Endodermal cell (in vitro differentiated cells): ENCODE results near the gene ALKBH4. TPM values are rescaled to one million over a fixed set of nuclear protein-coding genes. Genes with fewer than 3 reads are reported as not detected.
A peak's percentile ranks its signal among the peaks of the same experiment; 100 is the strongest.
"Not testable (repeated sequence)": the region's sequence is repeated elsewhere in the genome, so short reads cannot be mapped to it uniquely, and the experiment has no call there.

Experiments
- DNase-seq: peaks from one replicate; pipeline ENCODE4 v3.0.0-alpha.2; 2017
- H3K27ac ChIP-seq: 2 replicates; pipeline ENCODE4 v1.5.1; 2013; ENCODE audit warnings: mild to moderate bottlenecking, low read depth, low read length, moderate library complexity
- H3K27me3 ChIP-seq: 2 replicates; pipeline ENCODE4 v1.6.1; 2013; ENCODE audit warnings: mild to moderate bottlenecking, low read length, moderate library complexity; ENCODE audit not compliant: insufficient read depth, control insufficient read depth, poor library complexity, severe bottlenecking
- H3K36me3 ChIP-seq: 2 replicates; pipeline ENCODE4 v1.7.0; 2013; ENCODE audit warnings: mild to moderate bottlenecking, low read length, moderate library complexity; ENCODE audit not compliant: control insufficient read depth, insufficient read depth
- H3K4me1 ChIP-seq: one replicate; pipeline ENCODE4 v1.7.0; 2013; ENCODE audit warnings: low read length; ENCODE audit not compliant: control insufficient read depth, insufficient read depth
- H3K4me3 ChIP-seq: 2 replicates; pipeline ENCODE4 v1.5.1; 2013; ENCODE audit warnings: mild to moderate bottlenecking, low read length, moderate library complexity
- H3K9ac ChIP-seq: 2 replicates; pipeline ENCODE4 v1.6.1; 2013; ENCODE audit warnings: mild to moderate bottlenecking, low read length, moderate library complexity; ENCODE audit not compliant: poor library complexity, severe bottlenecking; ENCODE audit errors: extremely low read depth
- H3K9me3 ChIP-seq: 2 replicates; pipeline ENCODE4 v1.6.1; 2013; ENCODE audit warnings: mild to moderate bottlenecking, low read length, moderate library complexity; ENCODE audit not compliant: control insufficient read depth
- H3K27ac Mint-ChIP-seq: 2 replicates; pipeline ENCODE4 v1.8.0; 2020; ENCODE audit warnings: mixed read lengths
- H3K27me3 Mint-ChIP-seq: 2 replicates; pipeline ENCODE4 v1.8.0; 2021; ENCODE audit warnings: mild to moderate bottlenecking, mixed read lengths; ENCODE audit not compliant: insufficient read depth
- H3K36me3 Mint-ChIP-seq: 2 replicates; pipeline ENCODE4 v1.8.0; 2020; ENCODE audit warnings: low read depth, mixed read lengths
- H3K4me1 Mint-ChIP-seq: 2 replicates; pipeline ENCODE4 v1.8.0; 2020; ENCODE audit warnings: mixed read lengths
- H3K4me3 Mint-ChIP-seq: 2 replicates; pipeline ENCODE4 v1.8.0; 2020; ENCODE audit warnings: mild to moderate bottlenecking, moderate library complexity, mixed read lengths
- H3K9me3 Mint-ChIP-seq: 2 replicates; pipeline ENCODE4 v1.8.0; 2020; ENCODE audit warnings: mild to moderate bottlenecking, mixed read lengths
- WGBS, 2 experiments: methylation state at CpG; one replicate each; pipeline versions ENCODE4 v1.1.5 to v1.1.7; 2013; ENCODE audit warnings: missing lambda C conversion rate in 2 of 2, mixed read lengths in 1 of 2; ENCODE audit not compliant: insufficient coverage in 1 of 2, insufficient read length in 1 of 2; 5-methylcytosine and 5-hydroxymethylcytosine counted together
- long read RNA-seq, 4 experiments: library from polyadenylated mRNA in 2 of 4; library from RNA in 1 of 4; library from capped mRNA in 1 of 4; stranded (forward) in 3 of 4; unstranded in 1 of 4; transcript quantifications; one replicate each; pipeline ENCODE4 v2.0.0, GENCODE V29; 2020 to 2021; ENCODE audit warnings: inconsistent platforms in 1 of 4
- polyA plus RNA-seq, 2 experiments: library from polyadenylated mRNA; stranded (reverse); fragments of 50-300 nt; gene quantifications; one replicate each; pipeline ENCODE4 v1.2.3, GENCODE V29; 2013
- total RNA-seq, 2 donors: library from RNA; stranded (reverse); fragmentation: NEBNext Ultra II Directional in 1 of 2; extraction: Animal tissue kit (Norgen Biotek cat#: 25700) in 1 of 2; gene quantifications; 2 replicates in 1 of 2; 3 replicates in 1 of 2; pipeline ENCODE4 v1.2.1, GENCODE V29; 2021
- TF ChIP-seq, protein P1 (sequence below): fragments of 200-600 bp; sonication (generic); conservative IDR thresholded peaks from 2 replicates; pipeline ENCODE4 v1.5.0; 2021; ENCODE audit warnings: antibody characterized with exemption, mild to moderate bottlenecking

Gene ALKBH4, protein sequence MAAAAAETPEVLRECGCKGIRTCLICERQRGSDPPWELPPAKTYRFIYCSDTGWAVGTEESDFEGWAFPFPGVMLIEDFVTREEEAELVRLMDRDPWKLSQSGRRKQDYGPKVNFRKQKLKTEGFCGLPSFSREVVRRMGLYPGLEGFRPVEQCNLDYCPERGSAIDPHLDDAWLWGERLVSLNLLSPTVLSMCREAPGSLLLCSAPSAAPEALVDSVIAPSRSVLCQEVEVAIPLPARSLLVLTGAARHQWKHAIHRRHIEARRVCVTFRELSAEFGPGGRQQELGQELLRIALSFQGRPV
- 10 to 100 TPM; 16.2 to 17.2 TPM for total RNA-seq
- polyA plus RNA-seq (2013, experiment 1 of 2), result 10.3 TPM
- polyA plus RNA-seq (2013, experiment 2 of 2), result 10.9 TPM
- long read RNA-seq, experiment 1, transcript ALKBH4-201 (3 exons, 2,105 nt), result major isoform, 6 of 7 reads
- long read RNA-seq, experiment 1, partial matches to known transcripts, result 0 of 7 reads
- long read RNA-seq, experiment 1, other reads (novel, unspliced or antisense), result 1 of 7 reads
- long read RNA-seq, experiment 2, transcript ALKBH4-201 (3 exons, 2,105 nt), result major isoform, 21 of 31 reads
- long read RNA-seq, experiment 2, partial matches to known transcripts, result 1 of 31 reads
- long read RNA-seq, experiment 2, other reads (novel, unspliced or antisense), result 7 of 31 reads
- long read RNA-seq, experiment 3, transcript ALKBH4-202 (3 exons, 1,405 nt), result minor isoform, 5 of 86 reads
- long read RNA-seq, experiment 3, transcript ALKBH4-201 (3 exons, 2,105 nt), result major isoform, 74 of 86 reads
- long read RNA-seq, experiment 3, partial matches to known transcripts, result 0 of 86 reads
- long read RNA-seq, experiment 3, other reads (novel, unspliced or antisense), result 7 of 86 reads
- long read RNA-seq, experiment 4, transcript ALKBH4-201 (3 exons, 2,105 nt), result major isoform, 29 of 33 reads
- long read RNA-seq, experiment 4, partial matches to known transcripts, result 0 of 33 reads
- long read RNA-seq, experiment 4, other reads (novel, unspliced or antisense), result 4 of 33 reads

DNA sequence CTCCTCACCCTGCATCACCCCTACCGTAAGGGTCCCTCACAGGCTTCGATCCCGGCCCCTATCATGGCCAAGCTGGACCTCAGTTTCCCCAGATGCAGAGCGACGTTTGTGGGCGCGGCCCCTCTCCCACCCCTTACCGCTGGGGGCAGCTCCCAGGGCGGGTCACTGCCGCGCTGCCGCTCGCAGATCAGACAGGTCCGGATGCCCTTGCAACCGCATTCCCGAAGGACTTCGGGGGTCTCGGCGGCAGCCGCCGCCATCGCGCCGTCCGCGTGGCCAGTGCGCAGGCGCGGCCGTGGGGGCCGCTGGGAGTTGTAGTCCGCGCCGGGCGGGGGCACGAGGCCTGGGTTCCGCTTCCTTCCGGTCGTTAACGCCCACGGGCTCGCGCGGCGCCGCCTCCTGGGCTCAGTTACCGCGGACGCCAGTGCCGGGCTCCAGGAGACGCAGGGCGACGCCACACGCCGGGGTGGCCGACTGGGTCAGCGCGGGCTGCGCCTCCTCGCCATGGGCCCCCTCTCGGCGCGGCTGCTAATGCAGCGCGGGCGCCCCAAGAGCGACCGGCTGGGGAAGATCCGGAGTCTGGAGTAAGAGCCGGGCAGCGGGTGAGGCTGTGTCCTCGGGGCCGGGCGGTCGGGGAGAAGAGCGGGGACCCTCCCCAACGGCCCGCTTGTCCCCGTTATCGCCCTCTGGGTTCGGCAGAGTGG is at the start of gene ALKBH4, which contains the start of gene LRWD1:
Gene ALKBH4 (minus strand): TSS at position 287 of the 704 bp plus-strand sequence. CDS start 27 bp downstream, at position 260.
Gene LRWD1 (plus strand): TSS at position 408 of the 704 bp plus-strand sequence. CDS start 97 bp downstream, at position 505.
- Mint-ChIP-seq H3K4me1 (peaks cover 7% of the 10 kb centered on the region), H3K36me3 (peaks cover 21% of the 10 kb centered on the region), H3K27ac (peak within 1 kb of the TSS; percentile 88), H3K27me3 (no peaks in the 10 kb centered on the region), H3K9me3 (no peaks in the 10 kb centered on the region), H3K4me3 (peak within 1 kb of the TSS; percentile 99)
- H3K27me3 ChIP-seq, result no peaks in the 10 kb centered on the region
- DNase-seq, result peak; percentile 95
- no peaks in the 10 kb centered on the region for H3K9me3 ChIP-seq
- peak within 1 kb of the TSS; percentile 98 for H3K4me3 ChIP-seq
- H3K36me3 ChIP-seq, result peaks cover 8% of the 10 kb centered on the region
- TF ChIP-seq, protein P1, sequence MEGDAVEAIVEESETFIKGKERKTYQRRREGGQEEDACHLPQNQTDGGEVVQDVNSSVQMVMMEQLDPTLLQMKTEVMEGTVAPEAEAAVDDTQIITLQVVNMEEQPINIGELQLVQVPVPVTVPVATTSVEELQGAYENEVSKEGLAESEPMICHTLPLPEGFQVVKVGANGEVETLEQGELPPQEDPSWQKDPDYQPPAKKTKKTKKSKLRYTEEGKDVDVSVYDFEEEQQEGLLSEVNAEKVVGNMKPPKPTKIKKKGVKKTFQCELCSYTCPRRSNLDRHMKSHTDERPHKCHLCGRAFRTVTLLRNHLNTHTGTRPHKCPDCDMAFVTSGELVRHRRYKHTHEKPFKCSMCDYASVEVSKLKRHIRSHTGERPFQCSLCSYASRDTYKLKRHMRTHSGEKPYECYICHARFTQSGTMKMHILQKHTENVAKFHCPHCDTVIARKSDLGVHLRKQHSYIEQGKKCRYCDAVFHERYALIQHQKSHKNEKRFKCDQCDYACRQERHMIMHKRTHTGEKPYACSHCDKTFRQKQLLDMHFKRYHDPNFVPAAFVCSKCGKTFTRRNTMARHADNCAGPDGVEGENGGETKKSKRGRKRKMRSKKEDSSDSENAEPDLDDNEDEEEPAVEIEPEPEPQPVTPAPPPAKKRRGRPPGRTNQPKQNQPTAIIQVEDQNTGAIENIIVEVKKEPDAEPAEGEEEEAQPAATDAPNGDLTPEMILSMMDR, result peak; percentile 25
- peak within 1 kb of the TSS; percentile 17 for H3K27ac ChIP-seq
- H3K4me1 ChIP-seq, result no peaks in the 10 kb centered on the region
- 0% methylated on average over 46 to 81 of the region's 81 CpGs for WGBS, 2 experiments
- peak within 1 kb of the TSS; percentile 93 for H3K9ac ChIP-seq

DNA sequence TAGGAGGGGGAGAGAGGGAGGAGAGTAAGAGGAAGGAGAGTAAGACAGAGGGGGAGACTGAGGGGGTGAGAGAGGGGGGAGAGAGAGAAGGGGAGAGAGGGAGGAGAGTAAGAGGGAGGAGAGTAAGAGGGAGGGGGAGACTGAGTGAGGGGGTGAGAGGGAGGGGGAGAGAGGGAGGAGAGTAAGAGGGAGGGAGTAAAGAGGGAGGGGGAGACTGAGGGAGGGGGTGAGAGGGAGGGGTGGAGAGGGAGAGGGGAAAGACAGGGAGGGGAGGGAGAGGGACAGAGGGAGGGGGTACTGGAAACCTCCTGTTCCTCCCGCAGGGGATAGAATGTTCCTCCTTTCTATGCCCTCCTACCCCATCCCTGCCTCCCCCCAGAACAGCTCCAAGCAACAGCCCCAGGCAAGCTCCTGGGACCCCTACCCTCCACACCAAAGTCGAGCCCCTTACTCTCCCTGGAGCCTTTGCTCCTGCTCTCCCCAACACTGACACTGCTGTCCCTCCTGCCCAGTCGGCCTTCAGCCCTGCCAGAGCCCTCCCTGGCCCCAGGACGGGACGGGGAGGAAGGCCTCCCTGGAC is 48.1 kb upstream of the ALKBH4 start:
- not testable (repeated sequence) for H3K27ac Mint-ChIP-seq, H3K9me3 Mint-ChIP-seq, H3K4me1 Mint-ChIP-seq, H3K36me3 ChIP-seq, H3K4me3 Mint-ChIP-seq, H3K36me3 Mint-ChIP-seq, H3K4me1 ChIP-seq, H3K9ac ChIP-seq, H3K4me3 ChIP-seq, H3K27ac ChIP-seq, H3K9me3 ChIP-seq, H3K27me3 ChIP-seq, H3K27me3 Mint-ChIP-seq
- WGBS, 2 experiments, result 47% methylated on average over 2 of the region's 5 CpGs; no CpG with 5 or more reads in 1 of the 2 experiments
- peak; percentile 38 for DNase-seq

DNA sequence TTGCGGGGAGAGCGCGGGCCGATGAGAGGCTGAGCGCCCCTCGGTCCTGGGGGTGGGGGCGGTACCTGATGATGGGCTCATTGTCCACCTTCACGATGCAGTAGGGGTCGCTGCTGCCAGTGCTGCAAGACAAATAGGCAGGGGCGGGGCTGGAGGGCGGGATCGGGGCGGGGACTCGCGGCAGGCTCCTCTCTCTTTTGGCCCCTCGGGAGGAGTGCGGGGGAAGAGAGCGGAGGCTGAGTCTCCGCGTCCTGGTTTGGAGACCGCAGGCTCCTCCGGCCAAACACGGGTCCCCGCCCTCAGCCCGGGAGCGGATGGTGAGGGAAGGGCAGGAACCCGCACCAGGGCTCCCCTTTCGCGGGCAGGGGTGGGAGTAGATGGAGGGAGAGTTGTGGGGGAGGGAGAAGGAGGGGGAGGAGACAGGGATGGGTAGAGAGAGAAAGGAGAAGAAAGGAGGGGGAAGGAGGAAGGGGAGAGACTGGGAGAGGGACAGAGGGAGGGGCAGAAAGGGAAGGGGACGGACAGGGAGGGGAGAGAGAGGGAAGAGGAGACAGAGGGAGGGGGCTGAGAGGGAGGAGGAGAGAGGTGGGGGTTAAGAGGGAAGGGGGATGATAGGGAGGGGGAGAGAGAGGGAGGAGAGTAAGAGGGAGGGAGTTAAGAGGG is 47.3 kb upstream of the ALKBH4 start:
- not testable (repeated sequence) for H3K4me3 Mint-ChIP-seq, H3K9me3 ChIP-seq, H3K36me3 ChIP-seq, H3K36me3 Mint-ChIP-seq, H3K27ac ChIP-seq, H3K27me3 ChIP-seq, H3K27me3 Mint-ChIP-seq, DNase-seq, H3K9me3 Mint-ChIP-seq, H3K4me1 Mint-ChIP-seq, H3K4me1 ChIP-seq, H3K4me3 ChIP-seq, H3K9ac ChIP-seq, H3K27ac Mint-ChIP-seq
- no CpG with 5 or more reads among the region's 30 CpGs for WGBS, 2 experiments

DNA sequence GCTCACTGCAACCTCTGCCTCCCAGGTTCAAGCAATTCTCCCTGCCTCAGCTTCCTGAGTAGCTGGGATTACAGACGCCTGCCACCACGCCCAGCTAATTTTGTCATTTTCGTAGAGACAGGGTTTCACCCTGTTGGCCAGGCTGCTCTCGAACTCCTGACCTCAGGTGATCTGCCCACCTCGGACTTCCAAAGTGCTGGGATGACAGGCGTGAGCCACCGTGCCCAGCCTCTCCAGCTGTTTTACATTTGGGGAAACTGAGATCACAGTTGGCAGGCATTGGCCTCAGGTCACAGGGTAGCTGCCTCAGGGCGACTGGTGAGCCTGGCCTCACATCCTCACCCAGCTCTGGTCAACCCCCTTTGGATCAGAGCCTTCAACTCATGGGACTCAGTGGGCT is 45.9 kb upstream of the ALKBH4 start:
- H3K27ac ChIP-seq, H3K27me3 ChIP-seq, H3K9me3 Mint-ChIP-seq, H3K4me3 ChIP-seq, H3K4me1 ChIP-seq, H3K36me3 Mint-ChIP-seq, H3K4me3 Mint-ChIP-seq, H3K36me3 ChIP-seq, H3K4me1 Mint-ChIP-seq, H3K27ac Mint-ChIP-seq, DNase-seq, H3K9me3 ChIP-seq, H3K9ac ChIP-seq, H3K27me3 Mint-ChIP-seq: not testable (repeated sequence)
- WGBS, 2 experiments, result 88 to 94% methylated on average over 3 to 4 of the region's 8 CpGs

DNA sequence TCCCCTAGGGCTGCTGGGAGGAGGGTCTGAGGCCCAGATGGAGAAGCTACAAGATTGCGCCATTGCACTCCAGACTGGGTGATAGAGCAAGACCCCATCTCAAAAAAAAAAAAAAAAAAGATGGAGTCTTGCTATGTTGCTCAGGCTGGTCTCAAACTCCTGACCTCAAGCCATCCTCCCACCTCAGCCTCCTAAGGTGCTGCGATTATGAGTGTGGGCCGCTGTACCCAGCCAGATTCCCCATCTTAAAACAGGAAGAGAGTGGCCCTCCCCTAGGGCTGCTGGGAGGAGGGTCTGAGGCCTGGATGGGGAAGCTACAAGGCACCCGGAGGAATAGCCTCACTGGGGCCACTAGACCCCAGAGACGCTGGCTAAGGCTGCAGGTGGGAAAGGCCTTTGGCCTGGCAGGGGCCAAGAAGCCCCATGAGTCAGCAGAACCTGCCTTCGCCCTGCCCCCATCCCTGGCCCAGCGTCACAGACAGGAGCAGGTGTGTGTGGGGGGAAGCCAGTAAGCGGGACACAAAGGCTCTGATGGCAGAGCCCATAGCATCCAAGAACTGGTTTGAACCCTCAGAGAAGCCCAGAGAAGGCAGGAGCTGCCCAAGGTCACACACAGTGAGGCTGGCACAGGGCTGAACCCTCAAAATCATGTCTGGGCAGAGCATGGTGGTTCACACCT is 42.9 kb upstream of the ALKBH4 start:
- not testable (repeated sequence) for H3K9me3 Mint-ChIP-seq, H3K27me3 ChIP-seq, H3K4me1 ChIP-seq, H3K27me3 Mint-ChIP-seq, H3K4me1 Mint-ChIP-seq, H3K9ac ChIP-seq, H3K27ac ChIP-seq, H3K36me3 Mint-ChIP-seq, H3K9me3 ChIP-seq, H3K4me3 ChIP-seq, H3K4me3 Mint-ChIP-seq, H3K36me3 ChIP-seq, H3K27ac Mint-ChIP-seq, DNase-seq
- WGBS, 2 experiments, result 82% methylated on average over 2 of the region's 8 CpGs; no CpG with 5 or more reads in 1 of the 2 experiments
